ENCODE results near the gene PIGV.
"Not testable (repeated sequence)": the region's sequence is repeated elsewhere in the genome, so short reads cannot be mapped to it uniquely, and the experiment has no call there.

DNA sequence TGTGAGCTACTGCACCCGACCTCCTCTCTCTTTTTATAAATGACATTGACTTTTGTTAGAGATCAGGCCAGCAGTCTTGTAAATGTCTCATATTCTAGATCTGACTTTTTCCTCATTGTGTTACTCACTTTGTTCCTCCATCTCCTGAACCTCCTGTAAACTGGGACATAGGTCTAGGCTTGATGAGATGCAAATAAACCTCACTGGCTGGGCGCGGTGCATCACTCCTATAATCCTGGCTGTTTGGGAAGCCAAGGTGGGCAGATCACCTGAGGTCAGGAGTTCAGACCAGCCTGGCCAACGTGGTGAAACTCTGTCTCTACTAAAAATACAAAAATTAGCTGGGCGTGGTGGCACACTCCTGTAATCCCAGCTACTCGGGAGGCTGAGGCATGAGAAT, 60.1 kb downstream of the PIGV start:
- TF ChIP-seq, protein P1, sequence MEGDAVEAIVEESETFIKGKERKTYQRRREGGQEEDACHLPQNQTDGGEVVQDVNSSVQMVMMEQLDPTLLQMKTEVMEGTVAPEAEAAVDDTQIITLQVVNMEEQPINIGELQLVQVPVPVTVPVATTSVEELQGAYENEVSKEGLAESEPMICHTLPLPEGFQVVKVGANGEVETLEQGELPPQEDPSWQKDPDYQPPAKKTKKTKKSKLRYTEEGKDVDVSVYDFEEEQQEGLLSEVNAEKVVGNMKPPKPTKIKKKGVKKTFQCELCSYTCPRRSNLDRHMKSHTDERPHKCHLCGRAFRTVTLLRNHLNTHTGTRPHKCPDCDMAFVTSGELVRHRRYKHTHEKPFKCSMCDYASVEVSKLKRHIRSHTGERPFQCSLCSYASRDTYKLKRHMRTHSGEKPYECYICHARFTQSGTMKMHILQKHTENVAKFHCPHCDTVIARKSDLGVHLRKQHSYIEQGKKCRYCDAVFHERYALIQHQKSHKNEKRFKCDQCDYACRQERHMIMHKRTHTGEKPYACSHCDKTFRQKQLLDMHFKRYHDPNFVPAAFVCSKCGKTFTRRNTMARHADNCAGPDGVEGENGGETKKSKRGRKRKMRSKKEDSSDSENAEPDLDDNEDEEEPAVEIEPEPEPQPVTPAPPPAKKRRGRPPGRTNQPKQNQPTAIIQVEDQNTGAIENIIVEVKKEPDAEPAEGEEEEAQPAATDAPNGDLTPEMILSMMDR (IDR thresholded peaks at IDR 0.05; ENCODE audit: low read depth, low read length): not testable (repeated sequence)
- not testable (repeated sequence) for TF ChIP-seq EZH2phosphoT487 (IDR thresholded peaks at IDR 0.05; ENCODE audit: low read depth)

Data from OCI-LY3 (cell line).